Cardiac muscle cell (in vitro differentiated cells and primary cell): Measurements from ENCODE around the gene CRYGC. TPM values are rescaled to one million over a fixed set of nuclear protein-coding genes. Genes with fewer than 3 reads are reported as not detected.

Experiments
- DNase-seq, 2 donors: peaks; one replicate each; pipeline versions ENCODE4 v3.0.0 to v3.0.0-alpha.2; 2010 to 2017; ENCODE audit warnings: low read depth in 1 of 2, low spot score in 1 of 2
- H3K27ac ChIP-seq: fragments of 200-600 bp; sonication (generic); 2 replicates; pipeline ENCODE4 v1.5.1; 2016
- H3K27me3 ChIP-seq: fragments of 200-600 bp; sonication (generic); 2 replicates; pipeline ENCODE4 v1.6.0; 2016; ENCODE audit warnings: control low read depth
- H3K36me3 ChIP-seq: fragments of 200-600 bp; sonication (generic); 2 replicates; pipeline ENCODE4 v1.5.1; 2016; ENCODE audit warnings: control low read depth
- H3K4me1 ChIP-seq: fragments of 200-600 bp; sonication (generic); 2 replicates; pipeline ENCODE4 v1.8.1; 2017; ENCODE audit warnings: low read depth, mild to moderate bottlenecking, mixed run types
- H3K4me3 ChIP-seq: fragments of 200-600 bp; sonication (generic); 2 replicates; pipeline ENCODE4 v1.5.1; 2016; ENCODE audit warnings: mild to moderate bottlenecking
- H3K9me3 ChIP-seq: fragments of 200-600 bp; sonication (generic); 2 replicates; pipeline ENCODE4 v1.5.1; 2017; ENCODE audit warnings: low read depth, mild to moderate bottlenecking, control low read depth
- CTCF ChIP-seq: IDR thresholded peaks from 2 replicates; pipeline ENCODE4 v1.5.1; 2012; ENCODE audit warnings: low read depth, mild to moderate bottlenecking, low read length
- polyA plus RNA-seq: library from polyadenylated mRNA; unstranded; fragments of >200 nt; fragmentation: Nextera tagmentation; extraction: Ambion mirVana; gene quantifications from 2 replicates; pipeline ENCODE4 v1.2.1, GENCODE V29; 2016
- total RNA-seq: library from RNA; depleted of rRNA; stranded (reverse); fragments of >200 nt; gene quantifications from 2 replicates; pipeline ENCODE4 v1.2.3, GENCODE V29; 2016

The CRYGC gene
- total and polyA plus RNA-seq, 2 experiments from 2014 or later: not detected

DNA sequence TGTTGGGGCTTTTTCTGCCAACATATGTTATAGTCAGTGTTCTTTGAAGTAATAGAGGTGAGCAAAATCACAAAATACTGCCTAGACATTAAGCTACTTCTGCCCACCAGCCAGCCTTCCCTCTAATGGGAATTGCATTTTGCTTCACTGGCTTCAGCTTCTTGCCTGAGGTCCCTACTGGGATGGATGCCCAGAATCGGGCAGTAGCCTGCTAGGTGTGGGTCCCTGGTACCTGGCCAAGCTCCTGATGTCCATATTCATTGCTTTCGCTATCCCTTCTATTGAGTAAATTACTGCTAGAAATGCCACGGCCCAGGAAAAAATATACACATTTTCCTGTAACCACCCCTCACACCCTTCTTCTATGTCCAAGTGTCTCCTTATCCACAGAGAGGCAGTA lies 32.3 kb downstream of the CRYGC start:
- Histone ChIP-seq H3K4me1 (no peaks in the 10 kb centered on the region), H3K9me3 (no peaks in the 10 kb centered on the region), H3K27ac (no peak overlapping the region), H3K36me3 (no peaks in the 10 kb centered on the region), H3K4me3 (no peak overlapping the region), H3K27me3 (no peaks in the 10 kb centered on the region)
- TF ChIP-seq CTCF: no peak
- DNase-seq: no peak

DNA sequence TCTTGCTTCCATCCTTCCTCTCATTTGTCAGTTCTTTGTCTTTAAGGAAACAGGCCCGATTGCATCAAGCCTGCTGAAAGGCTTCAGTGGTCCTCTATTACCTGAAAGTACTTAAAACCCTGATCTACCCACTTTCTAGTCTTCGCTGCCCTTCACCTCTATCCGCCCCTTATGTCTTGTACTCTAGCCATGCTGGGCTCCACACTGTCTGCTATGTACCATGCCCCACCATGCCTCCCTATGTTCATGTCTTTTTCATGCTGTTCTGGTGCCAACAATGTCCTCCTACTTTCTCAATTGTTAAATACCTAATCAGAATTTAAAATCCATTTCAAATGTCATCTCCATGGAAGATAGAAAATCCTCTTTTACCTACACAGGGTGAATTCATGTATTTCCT lies 33.5 kb downstream of the CRYGC start:
- H3K27ac ChIP-seq: no peak overlapping the region
- no peaks in the 10 kb centered on the region for H3K27me3 ChIP-seq
- H3K4me3 ChIP-seq: no peak overlapping the region
- H3K4me1 ChIP-seq: peaks cover 4% of the 10 kb centered on the region
- TF ChIP-seq CTCF: no peak
- no peaks in the 10 kb centered on the region for H3K9me3 ChIP-seq
- H3K36me3 ChIP-seq: no peaks in the 10 kb centered on the region
- DNase-seq: no peak

GRCh38 chr2:208093128-208093527 lies 36.5 kb downstream of the CRYGC start:
- H3K4me1 ChIP-seq: peaks cover 4% of the 10 kb centered on the region
- DNase-seq: no peak
- no peak for TF ChIP-seq CTCF
- no peak overlapping the region for H3K4me3 ChIP-seq
- no peaks in the 10 kb centered on the region for H3K36me3 ChIP-seq
- no peak overlapping the region for H3K27ac ChIP-seq
- H3K27me3 ChIP-seq: no peaks in the 10 kb centered on the region
- no peaks in the 10 kb centered on the region for H3K9me3 ChIP-seq

DNA sequence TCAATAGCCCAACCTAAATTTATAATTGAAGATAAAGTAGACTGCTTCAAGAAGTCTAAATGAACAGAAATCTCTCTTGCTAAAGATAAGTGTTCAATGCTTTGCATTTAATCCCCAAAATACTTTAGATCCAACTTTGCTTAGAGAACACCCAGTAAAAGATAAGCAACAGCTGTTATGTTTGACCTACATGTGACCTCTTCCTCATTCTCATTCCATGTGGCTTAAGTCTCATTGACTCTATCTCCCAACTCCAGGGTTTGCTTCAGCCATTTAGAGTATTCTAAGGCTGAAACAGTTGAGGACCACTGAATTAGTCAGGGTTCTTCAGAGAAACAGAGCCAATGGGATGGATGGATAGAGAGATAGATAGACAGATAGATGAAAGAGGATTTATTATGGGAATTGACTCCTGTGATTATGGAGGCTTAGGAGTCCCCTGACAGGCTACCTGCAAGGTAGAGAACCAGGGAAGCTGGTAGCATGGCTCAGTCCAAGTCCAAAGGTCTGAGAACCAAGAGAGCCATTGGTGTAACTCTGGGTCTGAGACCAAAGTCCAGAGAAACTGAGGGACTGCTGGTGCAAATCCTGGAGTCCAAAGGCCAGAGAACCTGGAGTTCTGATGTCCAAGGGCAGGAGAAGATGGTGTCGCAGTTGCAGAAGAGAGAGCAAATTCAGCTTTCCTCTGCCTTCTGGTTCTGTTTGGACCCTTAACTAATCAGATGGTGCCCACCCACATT lies 37.4 kb downstream of the CRYGC start:
- peak in 1 of 2 donors; percentile 25 for DNase-seq
- Histone ChIP-seq H3K9me3 (no peaks in the 10 kb centered on the region), H3K4me1 (peaks cover 4% of the 10 kb centered on the region), H3K27ac (no peak overlapping the region), H3K4me3 (no peak overlapping the region), H3K27me3 (no peaks in the 10 kb centered on the region), H3K36me3 (no peaks in the 10 kb centered on the region)
- TF ChIP-seq CTCF: no peak

DNA sequence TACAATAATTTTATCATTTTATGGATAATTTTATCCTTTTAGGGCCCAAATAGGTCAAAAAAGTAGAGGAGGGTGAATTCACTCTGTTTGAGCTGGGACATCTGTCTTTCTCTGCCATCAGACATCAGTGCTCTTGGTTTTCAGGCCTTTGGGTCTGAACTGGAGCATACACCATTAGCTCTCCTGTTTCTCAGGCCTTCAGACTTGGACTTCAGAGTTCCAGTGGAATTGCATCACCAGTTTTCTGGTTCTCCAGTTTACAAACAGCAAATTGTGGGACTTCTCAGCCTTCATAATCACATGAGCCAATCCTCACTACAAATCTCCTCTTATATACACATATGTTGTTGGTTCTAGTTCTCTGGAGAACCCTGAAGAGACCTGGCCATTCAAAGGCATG lies 39.2 kb downstream of the CRYGC start:
- H3K36me3 ChIP-seq: no peaks in the 10 kb centered on the region
- H3K27me3 ChIP-seq: no peaks in the 10 kb centered on the region
- no peak overlapping the region for H3K27ac ChIP-seq
- H3K9me3 ChIP-seq: no peaks in the 10 kb centered on the region
- DNase-seq: no peak
- no peak overlapping the region for H3K4me3 ChIP-seq
- peaks cover 4% of the 10 kb centered on the region for H3K4me1 ChIP-seq
- no peak for TF ChIP-seq CTCF
